ENCODE measurements around the gene LCN15. TPM values are rescaled to one million over a fixed set of nuclear protein-coding genes. Genes with fewer than 3 reads are reported as not detected.

LCN15 gene
- total RNA-seq, 1 experiment from 2014 or later: not detected

DNA sequence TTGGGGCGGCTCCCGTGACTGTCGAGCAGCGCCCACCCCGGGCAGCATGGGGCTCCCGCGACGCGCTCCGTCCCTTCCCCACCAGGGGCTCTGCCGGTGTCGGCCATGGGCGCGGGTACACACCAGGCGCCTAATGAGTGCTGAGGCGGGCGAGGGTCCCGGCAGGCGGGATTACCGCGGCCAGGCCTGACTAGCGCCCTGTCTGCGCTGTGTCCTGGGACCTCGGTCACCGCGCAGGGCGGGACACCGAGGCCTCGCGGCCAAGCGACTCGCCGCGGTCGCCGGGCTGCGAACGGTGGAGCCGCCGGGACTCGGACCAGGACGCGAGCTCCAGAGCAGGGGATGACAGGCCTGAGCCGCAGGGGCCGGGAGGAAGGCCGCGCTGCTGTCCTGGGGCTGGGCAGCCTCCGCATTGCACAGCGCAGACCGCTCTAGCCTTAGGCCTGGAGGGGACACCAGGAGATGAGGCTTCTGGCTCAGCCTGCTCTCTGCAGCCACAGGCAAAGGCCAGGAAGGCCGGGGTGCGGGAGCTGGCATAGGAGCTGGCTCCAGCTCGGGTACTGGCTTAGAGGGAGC is 35.7 kb downstream of the LCN15 start:
- peaks cover 11% of the 10 kb centered on the region for H3K27me3 Mint-ChIP-seq (ENCODE audit: low read depth)
- H3K79me2 ChIP-seq (ENCODE audit: insufficient read depth, low read length): peaks cover 11% of the 10 kb centered on the region; the same call in 1 of the 2 replicates

More for the DNA sequence above, 35.7 kb downstream of the LCN15 start:
- Histone ChIP-seq H3K4ac (ENCODE audit: low read depth, low read length) (no peak overlapping the region), H4K5ac (ENCODE audit: insufficient read length, low read depth, low read length) (no peak overlapping the region), H2BK15ac (ENCODE audit: low read depth, low read length) (no peak overlapping the region), H4K20me1 (ENCODE audit: control insufficient read depth, insufficient read depth, insufficient read length) (no peaks in the 10 kb centered on the region), H3K14ac (ENCODE audit: insufficient read depth, low read length) (peak overlapping the region; percentile 55), H3K4me1 (ENCODE audit: insufficient read depth, low read length) (no peaks in the 10 kb centered on the region), H4K91ac (ENCODE audit: insufficient read length, low read depth, low read length) (no peak overlapping the region), H4K8ac (replicated peaks; ENCODE audit: insufficient read length, low read depth, low read length) (no peak overlapping the region), H2AK5ac (ENCODE audit: insufficient read length, low read length) (no peak overlapping the region), H3K79me1 (ENCODE audit: insufficient read depth, low read depth, low read length, poor library complexity, severe bottlenecking) (peaks cover 6% of the 10 kb centered on the region), H2BK120ac (ENCODE audit: low read depth, low read length, poor library complexity, severe bottlenecking) (no peak overlapping the region), H2BK20ac (ENCODE audit: low read depth, low read length, poor library complexity, severe bottlenecking) (no peak overlapping the region), H3K23me2 (ENCODE audit: insufficient read length, low read depth, low read length, poor library complexity, severe bottlenecking) (peaks cover 10% of the 10 kb centered on the region), H2AFZ (ENCODE audit: low read length) (no peak overlapping the region), H3K9ac (ENCODE audit: extremely low read depth, insufficient read length, low read length) (no peak overlapping the region), H3K27ac (ENCODE audit: insufficient read length, low read depth, low read length) (no peak overlapping the region), H3K23ac (ENCODE audit: insufficient read length, low read depth, low read length) (no peak overlapping the region), H2BK12ac (ENCODE audit: insufficient read length, low read depth, low read length) (no peak overlapping the region), H3K4me2 (ENCODE audit: insufficient read depth, insufficient read length, low read length) (peak overlapping the region; percentile 46), H3K9me3 (ENCODE audit: control insufficient read depth, low read depth, low read length) (no peaks in the 10 kb centered on the region), H2BK5ac (ENCODE audit: insufficient read length, low read length) (no peak overlapping the region), H3K56ac (ENCODE audit: insufficient read length, low read depth, low read length) (no peak overlapping the region), H3K27me3 (ENCODE audit: insufficient read depth, low read length) (no peaks in the 10 kb centered on the region), H3K18ac (ENCODE audit: insufficient read length, low read depth, low read length) (no peak overlapping the region), H3T11ph (ENCODE audit: low read length) (no peak overlapping the region)
- Mint-ChIP-seq H3K36me3 (ENCODE audit: insufficient read depth in 1 of 3, low read depth in 3 of 3) (peaks cover 27 to 38% (median 31%) of the 10 kb centered on the region in 3 experiments), H3K4me1 (peaks cover 10 to 24% of the 10 kb centered on the region in 2 experiments), H3K27ac (no peak overlapping the region), H3K4me3 (peak overlapping the region; percentile 57 to 78), H3K9me3 (no peaks in the 10 kb centered on the region; a peak in 1 of 5 replicates)
- no CpG with 5 or more reads among the region's 53 CpGs for WGBS (ENCODE audit: extremely low coverage, insufficient read length, low lambda C conversion rate)
- TF ChIP-seq, protein P1, sequence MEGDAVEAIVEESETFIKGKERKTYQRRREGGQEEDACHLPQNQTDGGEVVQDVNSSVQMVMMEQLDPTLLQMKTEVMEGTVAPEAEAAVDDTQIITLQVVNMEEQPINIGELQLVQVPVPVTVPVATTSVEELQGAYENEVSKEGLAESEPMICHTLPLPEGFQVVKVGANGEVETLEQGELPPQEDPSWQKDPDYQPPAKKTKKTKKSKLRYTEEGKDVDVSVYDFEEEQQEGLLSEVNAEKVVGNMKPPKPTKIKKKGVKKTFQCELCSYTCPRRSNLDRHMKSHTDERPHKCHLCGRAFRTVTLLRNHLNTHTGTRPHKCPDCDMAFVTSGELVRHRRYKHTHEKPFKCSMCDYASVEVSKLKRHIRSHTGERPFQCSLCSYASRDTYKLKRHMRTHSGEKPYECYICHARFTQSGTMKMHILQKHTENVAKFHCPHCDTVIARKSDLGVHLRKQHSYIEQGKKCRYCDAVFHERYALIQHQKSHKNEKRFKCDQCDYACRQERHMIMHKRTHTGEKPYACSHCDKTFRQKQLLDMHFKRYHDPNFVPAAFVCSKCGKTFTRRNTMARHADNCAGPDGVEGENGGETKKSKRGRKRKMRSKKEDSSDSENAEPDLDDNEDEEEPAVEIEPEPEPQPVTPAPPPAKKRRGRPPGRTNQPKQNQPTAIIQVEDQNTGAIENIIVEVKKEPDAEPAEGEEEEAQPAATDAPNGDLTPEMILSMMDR (conservative IDR thresholded peaks at IDR 0.05): no peak
- DNase-seq: peak; percentile 64
